ENCODE data around the gene CENPF. TPM values are rescaled to one million over a fixed set of nuclear protein-coding genes. Genes with fewer than 3 reads are reported as not detected.

The CENPF gene
- total and polyA plus RNA-seq, 2 experiments from 2014 or later: 123 to 376 TPM

DNA sequence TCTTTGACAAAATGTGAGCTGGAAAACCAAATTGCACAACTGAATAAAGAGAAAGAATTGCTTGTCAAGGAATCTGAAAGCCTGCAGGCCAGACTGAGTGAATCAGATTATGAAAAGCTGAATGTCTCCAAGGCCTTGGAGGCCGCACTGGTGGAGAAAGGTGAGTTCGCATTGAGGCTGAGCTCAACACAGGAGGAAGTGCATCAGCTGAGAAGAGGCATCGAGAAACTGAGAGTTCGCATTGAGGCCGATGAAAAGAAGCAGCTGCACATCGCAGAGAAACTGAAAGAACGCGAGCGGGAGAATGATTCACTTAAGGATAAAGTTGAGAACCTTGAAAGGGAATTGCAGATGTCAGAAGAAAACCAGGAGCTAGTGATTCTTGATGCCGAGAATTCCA lies 42.7 kb downstream of the CENPF start:
- no peaks in the 10 kb centered on the region for H3K79me2 ChIP-seq (replicated peaks; ENCODE audit: insufficient read depth)
- H3K36me3 Mint-ChIP-seq (ENCODE audit: low read depth): peaks cover 71% of the 10 kb centered on the region
- H3F3A ChIP-seq (replicated peaks; ENCODE audit: low read depth): 0 out of 2 replicates have a peak, but pooled peaks cover under 1% of the 10 kb centered on the region
- H3K4me3 Mint-ChIP-seq: no peak overlapping the region
- no peaks in the 10 kb centered on the region; the same call in 2 of the 3 replicates for H3K9me3 Mint-ChIP-seq
- no peaks in the 10 kb centered on the region for H3K27me3 Mint-ChIP-seq (ENCODE audit: insufficient read depth, low read depth, poor library complexity)
- no peak overlapping the region for H3K27ac ChIP-seq (ENCODE audit: low read depth)
- H3K4me1 Mint-ChIP-seq: no peaks in the 10 kb centered on the region
- ATAC-seq: no peak
- H4K20me1 ChIP-seq (replicated peaks; ENCODE audit: insufficient read depth): peaks cover 12% of the 10 kb centered on the region
- no peaks in the 10 kb centered on the region for H3K27me3 ChIP-seq (ENCODE audit: insufficient read depth)
- H2AFZ ChIP-seq: no peak overlapping the region
- H3K4me1 ChIP-seq (ENCODE audit: insufficient read depth): no peaks in the 10 kb centered on the region
- H3K27ac Mint-ChIP-seq: no peak overlapping the region
- no peaks in the 10 kb centered on the region for H3K9me2 ChIP-seq (ENCODE audit: insufficient read depth)
- H3K4me3 ChIP-seq: no peak overlapping the region
- DNase-seq (ENCODE audit: low spot score): no peak
- TF ChIP-seq ZNF331 (CRISPR knock-in tag; IDR thresholded peaks at IDR 0.05; ENCODE audit: low read depth) (no peak), JUNB (IDR thresholded peaks at IDR 0.05; ENCODE audit: unreplicated experiment) (no peak), STAT1 (IDR thresholded peaks at IDR 0.05; ENCODE audit: unreplicated experiment) (no peak)
- TF ChIP-seq, protein P1, sequence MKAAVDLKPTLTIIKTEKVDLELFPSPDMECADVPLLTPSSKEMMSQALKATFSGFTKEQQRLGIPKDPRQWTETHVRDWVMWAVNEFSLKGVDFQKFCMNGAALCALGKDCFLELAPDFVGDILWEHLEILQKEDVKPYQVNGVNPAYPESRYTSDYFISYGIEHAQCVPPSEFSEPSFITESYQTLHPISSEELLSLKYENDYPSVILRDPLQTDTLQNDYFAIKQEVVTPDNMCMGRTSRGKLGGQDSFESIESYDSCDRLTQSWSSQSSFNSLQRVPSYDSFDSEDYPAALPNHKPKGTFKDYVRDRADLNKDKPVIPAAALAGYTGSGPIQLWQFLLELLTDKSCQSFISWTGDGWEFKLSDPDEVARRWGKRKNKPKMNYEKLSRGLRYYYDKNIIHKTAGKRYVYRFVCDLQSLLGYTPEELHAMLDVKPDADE (IDR thresholded peaks at IDR 0.05): no peak
- TF ChIP-seq, protein P2, sequence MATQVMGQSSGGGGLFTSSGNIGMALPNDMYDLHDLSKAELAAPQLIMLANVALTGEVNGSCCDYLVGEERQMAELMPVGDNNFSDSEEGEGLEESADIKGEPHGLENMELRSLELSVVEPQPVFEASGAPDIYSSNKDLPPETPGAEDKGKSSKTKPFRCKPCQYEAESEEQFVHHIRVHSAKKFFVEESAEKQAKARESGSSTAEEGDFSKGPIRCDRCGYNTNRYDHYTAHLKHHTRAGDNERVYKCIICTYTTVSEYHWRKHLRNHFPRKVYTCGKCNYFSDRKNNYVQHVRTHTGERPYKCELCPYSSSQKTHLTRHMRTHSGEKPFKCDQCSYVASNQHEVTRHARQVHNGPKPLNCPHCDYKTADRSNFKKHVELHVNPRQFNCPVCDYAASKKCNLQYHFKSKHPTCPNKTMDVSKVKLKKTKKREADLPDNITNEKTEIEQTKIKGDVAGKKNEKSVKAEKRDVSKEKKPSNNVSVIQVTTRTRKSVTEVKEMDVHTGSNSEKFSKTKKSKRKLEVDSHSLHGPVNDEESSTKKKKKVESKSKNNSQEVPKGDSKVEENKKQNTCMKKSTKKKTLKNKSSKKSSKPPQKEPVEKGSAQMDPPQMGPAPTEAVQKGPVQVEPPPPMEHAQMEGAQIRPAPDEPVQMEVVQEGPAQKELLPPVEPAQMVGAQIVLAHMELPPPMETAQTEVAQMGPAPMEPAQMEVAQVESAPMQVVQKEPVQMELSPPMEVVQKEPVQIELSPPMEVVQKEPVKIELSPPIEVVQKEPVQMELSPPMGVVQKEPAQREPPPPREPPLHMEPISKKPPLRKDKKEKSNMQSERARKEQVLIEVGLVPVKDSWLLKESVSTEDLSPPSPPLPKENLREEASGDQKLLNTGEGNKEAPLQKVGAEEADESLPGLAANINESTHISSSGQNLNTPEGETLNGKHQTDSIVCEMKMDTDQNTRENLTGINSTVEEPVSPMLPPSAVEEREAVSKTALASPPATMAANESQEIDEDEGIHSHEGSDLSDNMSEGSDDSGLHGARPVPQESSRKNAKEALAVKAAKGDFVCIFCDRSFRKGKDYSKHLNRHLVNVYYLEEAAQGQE (IDR thresholded peaks at IDR 0.05; ENCODE audit: unreplicated experiment): no peak
- H3K4me2 ChIP-seq: no peak overlapping the region
- H3K36me3 ChIP-seq (ENCODE audit: insufficient read depth): peaks cover 77% of the 10 kb centered on the region

DNA sequence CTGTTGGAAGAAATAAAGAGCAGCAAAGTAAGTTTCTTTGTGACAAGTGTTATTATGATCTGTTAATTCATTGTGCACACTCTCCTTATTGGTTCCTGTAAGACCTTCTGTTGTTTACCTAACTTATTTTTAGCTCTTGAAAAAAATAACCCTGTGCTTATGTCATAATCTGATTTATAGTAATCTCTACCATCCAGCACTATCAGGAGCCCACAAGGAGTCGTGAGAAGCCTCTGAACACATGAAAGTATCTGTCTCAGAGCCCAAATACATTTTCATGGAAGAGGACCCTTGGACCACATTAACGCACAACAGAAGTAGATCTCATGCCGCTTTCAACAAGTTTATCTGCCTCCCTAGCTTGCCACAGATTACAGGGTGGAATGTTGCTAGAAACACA lies 45.8 kb downstream of the CENPF start:
- H3K36me3 Mint-ChIP-seq (ENCODE audit: low read depth): peaks cover 97% of the 10 kb centered on the region
- no peak for TF ChIP-seq STAT1 (IDR thresholded peaks at IDR 0.05; ENCODE audit: unreplicated experiment)
- no peak for TF ChIP-seq EZH2 (IDR thresholded peaks at IDR 0.05; ENCODE audit: low read depth, unreplicated experiment)
- no peak for TF ChIP-seq JUNB (IDR thresholded peaks at IDR 0.05; ENCODE audit: unreplicated experiment)
- TF ChIP-seq EZH2phosphoT487 (IDR thresholded peaks at IDR 0.05; ENCODE audit: unreplicated experiment): no peak
- TF ChIP-seq, protein P3, sequence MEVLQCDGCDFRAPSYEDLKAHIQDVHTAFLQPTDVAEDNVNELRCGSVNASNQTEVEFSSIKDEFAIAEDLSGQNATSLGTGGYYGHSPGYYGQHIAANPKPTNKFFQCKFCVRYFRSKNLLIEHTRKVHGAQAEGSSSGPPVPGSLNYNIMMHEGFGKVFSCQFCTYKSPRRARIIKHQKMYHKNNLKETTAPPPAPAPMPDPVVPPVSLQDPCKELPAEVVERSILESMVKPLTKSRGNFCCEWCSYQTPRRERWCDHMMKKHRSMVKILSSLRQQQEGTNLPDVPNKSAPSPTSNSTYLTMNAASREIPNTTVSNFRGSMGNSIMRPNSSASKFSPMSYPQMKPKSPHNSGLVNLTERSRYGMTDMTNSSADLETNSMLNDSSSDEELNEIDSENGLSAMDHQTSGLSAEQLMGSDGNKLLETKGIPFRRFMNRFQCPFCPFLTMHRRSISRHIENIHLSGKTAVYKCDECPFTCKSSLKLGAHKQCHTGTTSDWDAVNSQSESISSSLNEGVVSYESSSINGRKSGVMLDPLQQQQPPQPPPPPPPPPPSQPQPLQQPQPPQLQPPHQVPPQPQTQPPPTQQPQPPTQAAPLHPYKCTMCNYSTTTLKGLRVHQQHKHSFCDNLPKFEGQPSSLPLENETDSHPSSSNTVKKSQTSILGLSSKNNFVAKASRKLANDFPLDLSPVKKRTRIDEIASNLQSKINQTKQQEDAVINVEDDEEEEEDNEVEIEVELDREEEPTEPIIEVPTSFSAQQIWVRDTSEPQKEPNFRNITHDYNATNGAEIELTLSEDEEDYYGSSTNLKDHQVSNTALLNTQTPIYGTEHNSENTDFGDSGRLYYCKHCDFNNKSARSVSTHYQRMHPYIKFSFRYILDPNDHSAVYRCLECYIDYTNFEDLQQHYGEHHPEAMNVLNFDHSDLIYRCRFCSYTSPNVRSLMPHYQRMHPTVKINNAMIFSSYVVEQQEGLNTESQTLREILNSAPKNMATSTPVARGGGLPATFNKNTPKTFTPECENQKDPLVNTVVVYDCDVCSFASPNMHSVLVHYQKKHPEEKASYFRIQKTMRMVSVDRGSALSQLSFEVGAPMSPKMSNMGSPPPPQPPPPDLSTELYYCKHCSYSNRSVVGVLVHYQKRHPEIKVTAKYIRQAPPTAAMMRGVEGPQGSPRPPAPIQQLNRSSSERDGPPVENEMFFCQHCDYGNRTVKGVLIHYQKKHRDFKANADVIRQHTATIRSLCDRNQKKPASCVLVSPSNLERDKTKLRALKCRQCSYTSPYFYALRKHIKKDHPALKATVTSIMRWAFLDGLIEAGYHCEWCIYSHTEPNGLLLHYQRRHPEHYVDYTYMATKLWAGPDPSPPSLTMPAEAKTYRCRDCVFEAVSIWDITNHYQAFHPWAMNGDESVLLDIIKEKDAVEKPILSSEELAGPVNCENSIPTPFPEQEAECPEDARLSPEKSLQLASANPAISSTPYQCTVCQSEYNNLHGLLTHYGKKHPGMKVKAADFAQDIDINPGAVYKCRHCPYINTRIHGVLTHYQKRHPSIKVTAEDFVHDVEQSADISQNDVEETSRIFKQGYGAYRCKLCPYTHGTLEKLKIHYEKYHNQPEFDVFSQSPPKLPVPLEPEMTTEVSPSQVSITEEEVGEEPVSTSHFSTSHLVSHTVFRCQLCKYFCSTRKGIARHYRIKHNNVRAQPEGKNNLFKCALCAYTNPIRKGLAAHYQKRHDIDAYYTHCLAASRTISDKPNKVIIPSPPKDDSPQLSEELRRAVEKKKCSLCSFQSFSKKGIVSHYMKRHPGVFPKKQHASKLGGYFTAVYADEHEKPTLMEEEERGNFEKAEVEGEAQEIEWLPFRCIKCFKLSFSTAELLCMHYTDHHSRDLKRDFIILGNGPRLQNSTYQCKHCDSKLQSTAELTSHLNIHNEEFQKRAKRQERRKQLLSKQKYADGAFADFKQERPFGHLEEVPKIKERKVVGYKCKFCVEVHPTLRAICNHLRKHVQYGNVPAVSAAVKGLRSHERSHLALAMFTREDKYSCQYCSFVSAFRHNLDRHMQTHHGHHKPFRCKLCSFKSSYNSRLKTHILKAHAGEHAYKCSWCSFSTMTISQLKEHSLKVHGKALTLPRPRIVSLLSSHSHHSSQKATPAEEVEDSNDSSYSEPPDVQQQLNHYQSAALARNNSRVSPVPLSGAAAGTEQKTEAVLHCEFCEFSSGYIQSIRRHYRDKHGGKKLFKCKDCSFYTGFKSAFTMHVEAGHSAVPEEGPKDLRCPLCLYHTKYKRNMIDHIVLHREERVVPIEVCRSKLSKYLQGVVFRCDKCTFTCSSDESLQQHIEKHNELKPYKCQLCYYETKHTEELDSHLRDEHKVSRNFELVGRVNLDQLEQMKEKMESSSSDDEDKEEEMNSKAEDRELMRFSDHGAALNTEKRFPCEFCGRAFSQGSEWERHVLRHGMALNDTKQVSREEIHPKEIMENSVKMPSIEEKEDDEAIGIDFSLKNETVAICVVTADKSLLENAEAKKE (CRISPR knock-in tag; IDR thresholded peaks at IDR 0.05): no peak
- no peak for TF ChIP-seq NANOG (IDR thresholded peaks at IDR 0.05; ENCODE audit: borderline replicate concordance)
- TF ChIP-seq, protein P1 (IDR thresholded peaks at IDR 0.05): no peak

More for the DNA sequence above, 45.8 kb downstream of the CENPF start:
- H3K4me1 Mint-ChIP-seq: no peaks in the 10 kb centered on the region
- H3F3A ChIP-seq (replicated peaks; ENCODE audit: low read depth): peaks cover 6% of the 10 kb centered on the region
- no peak overlapping the region for H3K27ac ChIP-seq (ENCODE audit: low read depth)
- no peak overlapping the region for H3K4me3 ChIP-seq
- H3K27me3 Mint-ChIP-seq (ENCODE audit: insufficient read depth, low read depth, poor library complexity): no peaks in the 10 kb centered on the region
- no peaks in the 10 kb centered on the region; the same call in 2 of the 3 replicates for H3K9me3 Mint-ChIP-seq
- DNase-seq (ENCODE audit: low spot score): no peak
- H3K4me3 Mint-ChIP-seq: no peak overlapping the region
- H3K9me2 ChIP-seq (ENCODE audit: insufficient read depth): no peaks in the 10 kb centered on the region
- no peak overlapping the region for H3K27ac Mint-ChIP-seq
- H3K79me2 ChIP-seq (replicated peaks; ENCODE audit: insufficient read depth): no peaks in the 10 kb centered on the region
- no peaks in the 10 kb centered on the region for H3K27me3 ChIP-seq (ENCODE audit: insufficient read depth)
- no peak overlapping the region for H2AFZ ChIP-seq
- no peak for ATAC-seq
- no peaks in the 10 kb centered on the region; the same call in none of the 2 replicates for H4K20me1 ChIP-seq (replicated peaks; ENCODE audit: insufficient read depth)
- no peaks in the 10 kb centered on the region for H3K4me1 ChIP-seq (ENCODE audit: insufficient read depth)
- no peak overlapping the region for H3K4me2 ChIP-seq
- peaks cover 77% of the 10 kb centered on the region for H3K36me3 ChIP-seq (ENCODE audit: insufficient read depth)

Measured in GM23338 (cell line).